GM23338 (cell line): Measurements from ENCODE around the gene PARVB. TPM values are rescaled to one million over a fixed set of nuclear protein-coding genes. Genes with fewer than 3 reads are reported as not detected.

Source experiments
- ATAC-seq: fragments of 200-7000 bp; cut with Tn5 transposase; 3 replicates; pipeline ENCODE4 v1.9.1; 2020
- DNase-seq: peaks from one replicate; pipeline ENCODE4 v3.0.0-alpha.2; 2015; ENCODE audit warnings: low spot score
- H2AFZ ChIP-seq: fragments of 200-600 bp; sonication (generic); 2 replicates; pipeline ENCODE4 v1.8.0; 2016; ENCODE audit warnings: antibody characterized with exemption, mild to moderate bottlenecking, moderate library complexity
- H3F3A ChIP-seq: fragments of 200-600 bp; sonication (generic); replicated peaks from 2 replicates; pipeline ENCODE4 v1.8.0; 2017; ENCODE audit warnings: antibody characterized with exemption, mixed run types, low read depth
- H3K27ac ChIP-seq: fragments of 200-600 bp; sonication (generic); 2 replicates; pipeline ENCODE4 v1.6.1; 2016; ENCODE audit warnings: low read depth
- H3K27me3 ChIP-seq: fragments of 200-600 bp; sonication (generic); 2 replicates; pipeline ENCODE4 v1.8.0; 2016; ENCODE audit warnings: mild to moderate bottlenecking, mixed run types, moderate library complexity; ENCODE audit not compliant: insufficient read depth
- H3K36me3 ChIP-seq: fragments of 200-600 bp; sonication (generic); 2 replicates; pipeline ENCODE4 v1.8.0; 2016; ENCODE audit warnings: mild to moderate bottlenecking; ENCODE audit not compliant: insufficient read depth
- H3K4me1 ChIP-seq: fragments of 200-600 bp; sonication (generic); 2 replicates; pipeline ENCODE4 v1.8.0; 2016; ENCODE audit warnings: mild to moderate bottlenecking, moderate library complexity; ENCODE audit not compliant: insufficient read depth
- H3K4me2 ChIP-seq: fragments of 200-600 bp; sonication (generic); 2 replicates; pipeline ENCODE4 v1.7.1; 2017; ENCODE audit warnings: mixed run types
- H3K4me3 ChIP-seq: fragments of 200-600 bp; sonication (generic); 2 replicates; pipeline ENCODE4 v1.6.1; 2016; ENCODE audit warnings: mixed run types
- H3K79me2 ChIP-seq: fragments of 200-600 bp; sonication (generic); replicated peaks from 2 replicates; pipeline ENCODE4 v1.8.0; 2017; ENCODE audit warnings: mild to moderate bottlenecking; ENCODE audit not compliant: insufficient read depth
- H3K9me2 ChIP-seq: fragments of 200-600 bp; sonication (generic); 2 replicates; pipeline ENCODE4 v1.8.0; 2017; ENCODE audit not compliant: insufficient read depth
- H4K20me1 ChIP-seq: fragments of 200-600 bp; sonication (generic); replicated peaks from 2 replicates; pipeline ENCODE4 v1.8.0; 2017; ENCODE audit warnings: mild to moderate bottlenecking; ENCODE audit not compliant: insufficient read depth
- H3K27ac Mint-ChIP-seq: 2 replicates; pipeline ENCODE4 v1.8.0; 2020; ENCODE audit warnings: inconsistent platforms, mild to moderate bottlenecking, moderate library complexity, mixed read lengths
- H3K27me3 Mint-ChIP-seq: 3 replicates; pipeline ENCODE4 v1.8.0; 2022; ENCODE audit warnings: low read depth, mild to moderate bottlenecking, moderate library complexity, mixed read lengths, inconsistent platforms; ENCODE audit not compliant: insufficient read depth, poor library complexity
- H3K36me3 Mint-ChIP-seq: 3 replicates; pipeline ENCODE4 v1.8.0; 2021; ENCODE audit warnings: low read depth, mild to moderate bottlenecking, inconsistent platforms, moderate library complexity, mixed read lengths
- H3K4me1 Mint-ChIP-seq: 3 replicates; pipeline ENCODE4 v1.8.0; 2020; ENCODE audit warnings: mild to moderate bottlenecking, inconsistent platforms, mixed read lengths
- H3K4me3 Mint-ChIP-seq: 3 replicates; pipeline ENCODE4 v1.8.0; 2021; ENCODE audit warnings: moderate library complexity, mild to moderate bottlenecking, inconsistent platforms, mixed read lengths
- H3K9me3 Mint-ChIP-seq: 3 replicates; pipeline ENCODE4 v1.8.0; 2020; ENCODE audit warnings: moderate library complexity, mild to moderate bottlenecking, inconsistent platforms, mixed read lengths
- CREB1 ChIP-seq: fragments of 250-450 bp; sonication (Bioruptor Pico); IDR thresholded peaks from 2 replicates; pipeline ENCODE4 v1.5.0; 2020; ENCODE audit warnings: low read depth, mild to moderate bottlenecking, moderate library complexity
- EZH2 ChIP-seq: fragments of 200-600 bp; sonication (generic); IDR thresholded peaks from one replicate; pipeline ENCODE4 v1.8.0; 2017; ENCODE audit warnings: antibody characterized with exemption, mild to moderate bottlenecking, low read depth; ENCODE audit not compliant: unreplicated experiment
- EZH2phosphoT487 ChIP-seq: fragments of 200-600 bp; sonication (generic); IDR thresholded peaks from one replicate; pipeline ENCODE4 v1.8.1; 2018; ENCODE audit warnings: antibody characterized with exemption; ENCODE audit not compliant: unreplicated experiment
- JUNB ChIP-seq: IDR thresholded peaks from one replicate; pipeline ENCODE4 v1.6.1; 2016; ENCODE audit warnings: antibody characterized with exemption; ENCODE audit not compliant: unreplicated experiment
- NANOG ChIP-seq: IDR thresholded peaks from 2 replicates; pipeline ENCODE4 v1.6.1; 2016; ENCODE audit warnings: antibody characterized with exemption, borderline replicate concordance
- POLR2AphosphoS5 ChIP-seq: IDR thresholded peaks from 2 replicates; pipeline ENCODE4 v1.6.1; 2016; ENCODE audit warnings: antibody characterized with exemption, low read depth
- ZNF114 ChIP-seq: fragments of 250-450 bp; sonication (Bioruptor Pico); IDR thresholded peaks from 2 replicates; pipeline ENCODE4 v1.5.0; 2020; ENCODE audit warnings: mild to moderate bottlenecking, moderate library complexity
- ZNF331 ChIP-seq: fragments of 250-450 bp; sonication (Bioruptor Pico); IDR thresholded peaks from 2 replicates; pipeline ENCODE4 v1.5.0; 2020; ENCODE audit warnings: low read depth, mild to moderate bottlenecking, moderate library complexity
- polyA plus RNA-seq: library from polyadenylated mRNA; unstranded; fragments of >200 nt; fragmentation: Nextera tagmentation; extraction: Ambion mirVana; gene quantifications from 2 replicates; pipeline ENCODE4 v1.2.1, GENCODE V29; 2016
- total RNA-seq: library from RNA; depleted of rRNA; stranded (reverse); fragments of >200 nt; shearing (Covaris generic); gene quantifications from 2 replicates; pipeline ENCODE4 v1.2.3, GENCODE V29; 2014
- TF ChIP-seq, protein P1 (sequence below): fragments of 250-450 bp; sonication (Bioruptor Pico); IDR thresholded peaks from 2 replicates; pipeline ENCODE4 v1.5.0; 2020; ENCODE audit warnings: mild to moderate bottlenecking, moderate library complexity
- TF ChIP-seq, protein P2 (sequence below), 2 experiments: fragments of 200-600 bp in 1 of 2; sonication (generic) in 1 of 2; conservative IDR thresholded peaks; 2 replicates each; pipeline versions ENCODE4 v1.5.1 to v1.6.1; 2016 to 2017; ENCODE audit warnings: antibody characterized with exemption in 2 of 2, low read depth in 2 of 2, mild to moderate bottlenecking in 2 of 2, moderate library complexity in 1 of 2
- TF ChIP-seq, protein P3 (sequence below): IDR thresholded peaks from one replicate; pipeline ENCODE4 v1.6.1; 2018; ENCODE audit warnings: antibody characterized with exemption; ENCODE audit not compliant: unreplicated experiment

Gene PARVB
- total and polyA plus RNA-seq, 2 experiments from 2014 or later = 4.3 to 7.7 TPM

DNA sequence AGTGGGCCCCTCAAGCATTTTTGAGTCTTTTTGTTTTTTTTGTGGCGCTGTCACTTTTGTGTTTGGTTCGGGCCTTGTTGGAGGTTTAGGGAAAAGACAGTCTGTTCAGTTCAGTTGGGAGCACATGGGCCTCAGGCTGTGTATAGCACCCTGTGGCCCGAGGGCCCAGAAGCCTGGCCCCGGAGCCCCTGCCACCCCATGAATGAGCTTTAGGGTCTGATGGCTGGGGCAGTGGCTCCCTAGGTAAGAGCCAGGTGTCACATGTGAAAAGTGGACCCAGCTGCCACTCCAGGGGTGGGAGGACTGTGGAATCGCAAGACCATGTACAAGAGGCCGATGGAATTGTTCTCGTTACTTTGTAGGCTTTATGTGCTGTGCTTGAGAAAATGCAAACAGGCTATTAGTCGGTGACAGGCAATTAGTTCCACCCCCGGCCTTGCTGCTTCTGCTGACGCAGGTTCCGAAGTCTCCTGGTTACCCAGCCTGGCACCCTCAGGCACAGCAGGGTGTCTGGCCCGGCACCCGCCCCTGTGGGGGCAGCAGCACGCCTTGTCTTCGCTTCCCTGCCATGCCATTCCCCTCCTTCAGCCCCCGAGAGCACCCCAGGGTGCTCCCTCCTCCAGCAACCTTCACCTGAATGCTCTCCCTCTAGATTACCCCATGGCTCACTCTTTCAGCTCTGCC, 118.5 kb downstream of the PARVB start (continued):
- TF ChIP-seq, protein P1, sequence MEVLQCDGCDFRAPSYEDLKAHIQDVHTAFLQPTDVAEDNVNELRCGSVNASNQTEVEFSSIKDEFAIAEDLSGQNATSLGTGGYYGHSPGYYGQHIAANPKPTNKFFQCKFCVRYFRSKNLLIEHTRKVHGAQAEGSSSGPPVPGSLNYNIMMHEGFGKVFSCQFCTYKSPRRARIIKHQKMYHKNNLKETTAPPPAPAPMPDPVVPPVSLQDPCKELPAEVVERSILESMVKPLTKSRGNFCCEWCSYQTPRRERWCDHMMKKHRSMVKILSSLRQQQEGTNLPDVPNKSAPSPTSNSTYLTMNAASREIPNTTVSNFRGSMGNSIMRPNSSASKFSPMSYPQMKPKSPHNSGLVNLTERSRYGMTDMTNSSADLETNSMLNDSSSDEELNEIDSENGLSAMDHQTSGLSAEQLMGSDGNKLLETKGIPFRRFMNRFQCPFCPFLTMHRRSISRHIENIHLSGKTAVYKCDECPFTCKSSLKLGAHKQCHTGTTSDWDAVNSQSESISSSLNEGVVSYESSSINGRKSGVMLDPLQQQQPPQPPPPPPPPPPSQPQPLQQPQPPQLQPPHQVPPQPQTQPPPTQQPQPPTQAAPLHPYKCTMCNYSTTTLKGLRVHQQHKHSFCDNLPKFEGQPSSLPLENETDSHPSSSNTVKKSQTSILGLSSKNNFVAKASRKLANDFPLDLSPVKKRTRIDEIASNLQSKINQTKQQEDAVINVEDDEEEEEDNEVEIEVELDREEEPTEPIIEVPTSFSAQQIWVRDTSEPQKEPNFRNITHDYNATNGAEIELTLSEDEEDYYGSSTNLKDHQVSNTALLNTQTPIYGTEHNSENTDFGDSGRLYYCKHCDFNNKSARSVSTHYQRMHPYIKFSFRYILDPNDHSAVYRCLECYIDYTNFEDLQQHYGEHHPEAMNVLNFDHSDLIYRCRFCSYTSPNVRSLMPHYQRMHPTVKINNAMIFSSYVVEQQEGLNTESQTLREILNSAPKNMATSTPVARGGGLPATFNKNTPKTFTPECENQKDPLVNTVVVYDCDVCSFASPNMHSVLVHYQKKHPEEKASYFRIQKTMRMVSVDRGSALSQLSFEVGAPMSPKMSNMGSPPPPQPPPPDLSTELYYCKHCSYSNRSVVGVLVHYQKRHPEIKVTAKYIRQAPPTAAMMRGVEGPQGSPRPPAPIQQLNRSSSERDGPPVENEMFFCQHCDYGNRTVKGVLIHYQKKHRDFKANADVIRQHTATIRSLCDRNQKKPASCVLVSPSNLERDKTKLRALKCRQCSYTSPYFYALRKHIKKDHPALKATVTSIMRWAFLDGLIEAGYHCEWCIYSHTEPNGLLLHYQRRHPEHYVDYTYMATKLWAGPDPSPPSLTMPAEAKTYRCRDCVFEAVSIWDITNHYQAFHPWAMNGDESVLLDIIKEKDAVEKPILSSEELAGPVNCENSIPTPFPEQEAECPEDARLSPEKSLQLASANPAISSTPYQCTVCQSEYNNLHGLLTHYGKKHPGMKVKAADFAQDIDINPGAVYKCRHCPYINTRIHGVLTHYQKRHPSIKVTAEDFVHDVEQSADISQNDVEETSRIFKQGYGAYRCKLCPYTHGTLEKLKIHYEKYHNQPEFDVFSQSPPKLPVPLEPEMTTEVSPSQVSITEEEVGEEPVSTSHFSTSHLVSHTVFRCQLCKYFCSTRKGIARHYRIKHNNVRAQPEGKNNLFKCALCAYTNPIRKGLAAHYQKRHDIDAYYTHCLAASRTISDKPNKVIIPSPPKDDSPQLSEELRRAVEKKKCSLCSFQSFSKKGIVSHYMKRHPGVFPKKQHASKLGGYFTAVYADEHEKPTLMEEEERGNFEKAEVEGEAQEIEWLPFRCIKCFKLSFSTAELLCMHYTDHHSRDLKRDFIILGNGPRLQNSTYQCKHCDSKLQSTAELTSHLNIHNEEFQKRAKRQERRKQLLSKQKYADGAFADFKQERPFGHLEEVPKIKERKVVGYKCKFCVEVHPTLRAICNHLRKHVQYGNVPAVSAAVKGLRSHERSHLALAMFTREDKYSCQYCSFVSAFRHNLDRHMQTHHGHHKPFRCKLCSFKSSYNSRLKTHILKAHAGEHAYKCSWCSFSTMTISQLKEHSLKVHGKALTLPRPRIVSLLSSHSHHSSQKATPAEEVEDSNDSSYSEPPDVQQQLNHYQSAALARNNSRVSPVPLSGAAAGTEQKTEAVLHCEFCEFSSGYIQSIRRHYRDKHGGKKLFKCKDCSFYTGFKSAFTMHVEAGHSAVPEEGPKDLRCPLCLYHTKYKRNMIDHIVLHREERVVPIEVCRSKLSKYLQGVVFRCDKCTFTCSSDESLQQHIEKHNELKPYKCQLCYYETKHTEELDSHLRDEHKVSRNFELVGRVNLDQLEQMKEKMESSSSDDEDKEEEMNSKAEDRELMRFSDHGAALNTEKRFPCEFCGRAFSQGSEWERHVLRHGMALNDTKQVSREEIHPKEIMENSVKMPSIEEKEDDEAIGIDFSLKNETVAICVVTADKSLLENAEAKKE (CRISPR knock-in tag) = no peak
- TF ChIP-seq ZNF114 (CRISPR knock-in tag) = no peak
- TF ChIP-seq POLR2AphosphoS5 = no peak
- TF ChIP-seq EZH2phosphoT487 = no peak

DNA sequence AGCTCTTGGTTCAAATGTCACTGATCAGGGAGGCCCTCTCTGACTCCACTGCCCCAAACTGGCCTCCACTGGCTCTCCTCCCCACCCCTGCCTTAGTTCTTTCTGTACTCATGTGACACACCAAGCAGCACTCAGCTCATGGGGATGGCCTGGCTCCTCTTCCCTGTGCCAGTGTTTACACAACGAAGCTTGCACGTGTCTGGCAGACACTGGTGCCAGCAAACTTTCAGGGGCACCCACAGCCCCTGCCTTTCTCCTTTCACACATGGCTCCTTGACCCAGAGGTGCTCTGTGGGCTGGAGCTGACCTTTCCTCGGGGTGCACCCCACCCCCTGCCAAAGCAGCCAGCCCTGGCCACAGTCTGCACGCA, 119.0 kb downstream of the PARVB start:
- Histone ChIP-seq H3K27me3 (no peaks in the 10 kb centered on the region), H3K9me2 (no peaks in the 10 kb centered on the region), H3K4me3 (no peak overlapping the region), H3K4me2 (no peak overlapping the region), H3K4me1 (peaks cover 24% of the 10 kb centered on the region), H3K36me3 (no peaks in the 10 kb centered on the region), H3F3A (peaks cover 16% of the 10 kb centered on the region; the same call in 1 of the 2 replicates), H3K79me2 (no peaks in the 10 kb centered on the region), H3K27ac (no peak overlapping the region), H4K20me1 (no peaks in the 10 kb centered on the region), H2AFZ (no peak overlapping the region)
- Mint-ChIP-seq H3K27ac (no peak overlapping the region), H3K27me3 (peaks cover 20% of the 10 kb centered on the region), H3K9me3 (peaks cover 10% of the 10 kb centered on the region), H3K4me1 (peaks cover 41% of the 10 kb centered on the region), H3K4me3 (no peak overlapping the region), H3K36me3 (peaks cover 24% of the 10 kb centered on the region)
- DNase-seq = no peak
- ATAC-seq = no peak
- TF ChIP-seq ZNF114 (CRISPR knock-in tag) (no peak), ZNF331 (CRISPR knock-in tag) (no peak), CREB1 (CRISPR knock-in tag) (no peak), POLR2AphosphoS5 (no peak), JUNB (no peak), EZH2 (no peak), EZH2phosphoT487 (no peak), NANOG (no peak)
- TF ChIP-seq, protein P2, sequence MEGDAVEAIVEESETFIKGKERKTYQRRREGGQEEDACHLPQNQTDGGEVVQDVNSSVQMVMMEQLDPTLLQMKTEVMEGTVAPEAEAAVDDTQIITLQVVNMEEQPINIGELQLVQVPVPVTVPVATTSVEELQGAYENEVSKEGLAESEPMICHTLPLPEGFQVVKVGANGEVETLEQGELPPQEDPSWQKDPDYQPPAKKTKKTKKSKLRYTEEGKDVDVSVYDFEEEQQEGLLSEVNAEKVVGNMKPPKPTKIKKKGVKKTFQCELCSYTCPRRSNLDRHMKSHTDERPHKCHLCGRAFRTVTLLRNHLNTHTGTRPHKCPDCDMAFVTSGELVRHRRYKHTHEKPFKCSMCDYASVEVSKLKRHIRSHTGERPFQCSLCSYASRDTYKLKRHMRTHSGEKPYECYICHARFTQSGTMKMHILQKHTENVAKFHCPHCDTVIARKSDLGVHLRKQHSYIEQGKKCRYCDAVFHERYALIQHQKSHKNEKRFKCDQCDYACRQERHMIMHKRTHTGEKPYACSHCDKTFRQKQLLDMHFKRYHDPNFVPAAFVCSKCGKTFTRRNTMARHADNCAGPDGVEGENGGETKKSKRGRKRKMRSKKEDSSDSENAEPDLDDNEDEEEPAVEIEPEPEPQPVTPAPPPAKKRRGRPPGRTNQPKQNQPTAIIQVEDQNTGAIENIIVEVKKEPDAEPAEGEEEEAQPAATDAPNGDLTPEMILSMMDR (conservative IDR thresholded peaks at IDR 0.05; ENCODE audit: low read depth in 2 of 2) = no peak
- TF ChIP-seq, protein P3, sequence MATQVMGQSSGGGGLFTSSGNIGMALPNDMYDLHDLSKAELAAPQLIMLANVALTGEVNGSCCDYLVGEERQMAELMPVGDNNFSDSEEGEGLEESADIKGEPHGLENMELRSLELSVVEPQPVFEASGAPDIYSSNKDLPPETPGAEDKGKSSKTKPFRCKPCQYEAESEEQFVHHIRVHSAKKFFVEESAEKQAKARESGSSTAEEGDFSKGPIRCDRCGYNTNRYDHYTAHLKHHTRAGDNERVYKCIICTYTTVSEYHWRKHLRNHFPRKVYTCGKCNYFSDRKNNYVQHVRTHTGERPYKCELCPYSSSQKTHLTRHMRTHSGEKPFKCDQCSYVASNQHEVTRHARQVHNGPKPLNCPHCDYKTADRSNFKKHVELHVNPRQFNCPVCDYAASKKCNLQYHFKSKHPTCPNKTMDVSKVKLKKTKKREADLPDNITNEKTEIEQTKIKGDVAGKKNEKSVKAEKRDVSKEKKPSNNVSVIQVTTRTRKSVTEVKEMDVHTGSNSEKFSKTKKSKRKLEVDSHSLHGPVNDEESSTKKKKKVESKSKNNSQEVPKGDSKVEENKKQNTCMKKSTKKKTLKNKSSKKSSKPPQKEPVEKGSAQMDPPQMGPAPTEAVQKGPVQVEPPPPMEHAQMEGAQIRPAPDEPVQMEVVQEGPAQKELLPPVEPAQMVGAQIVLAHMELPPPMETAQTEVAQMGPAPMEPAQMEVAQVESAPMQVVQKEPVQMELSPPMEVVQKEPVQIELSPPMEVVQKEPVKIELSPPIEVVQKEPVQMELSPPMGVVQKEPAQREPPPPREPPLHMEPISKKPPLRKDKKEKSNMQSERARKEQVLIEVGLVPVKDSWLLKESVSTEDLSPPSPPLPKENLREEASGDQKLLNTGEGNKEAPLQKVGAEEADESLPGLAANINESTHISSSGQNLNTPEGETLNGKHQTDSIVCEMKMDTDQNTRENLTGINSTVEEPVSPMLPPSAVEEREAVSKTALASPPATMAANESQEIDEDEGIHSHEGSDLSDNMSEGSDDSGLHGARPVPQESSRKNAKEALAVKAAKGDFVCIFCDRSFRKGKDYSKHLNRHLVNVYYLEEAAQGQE = no peak
